Fibroblast of the aortic adventitia (primary cell): ENCODE data around the gene ENTPD7. TPM values are rescaled to one million over a fixed set of nuclear protein-coding genes. Genes with fewer than 3 reads are reported as not detected.

Experiments used
- DNase-seq: peaks from one replicate; pipeline ENCODE4 v3.0.0-alpha.2; 2010; ENCODE audit warnings: low read depth
- H3K4me3 ChIP-seq: 2 replicates; pipeline ENCODE4 v1.5.1; 2011; ENCODE audit warnings: low read depth, mild to moderate bottlenecking, control low read depth, low read length, moderate library complexity
- total RNA-seq: library from RNA; depleted of rRNA; stranded (reverse); fragments of >200 nt; gene quantifications from 2 replicates; pipeline ENCODE4 v1.2.3, GENCODE V29; 2012; ENCODE audit warnings: low replicate concordance
- TF ChIP-seq, protein P1 (sequence below): IDR thresholded peaks from 2 replicates; pipeline ENCODE4 v1.5.1; 2011; ENCODE audit warnings: mild to moderate bottlenecking, low read length, control low read depth, inconsistent platforms; ENCODE audit not compliant: insufficient read depth

Gene ENTPD7
- total RNA-seq, 1 donor = 11.4 TPM

DNA sequence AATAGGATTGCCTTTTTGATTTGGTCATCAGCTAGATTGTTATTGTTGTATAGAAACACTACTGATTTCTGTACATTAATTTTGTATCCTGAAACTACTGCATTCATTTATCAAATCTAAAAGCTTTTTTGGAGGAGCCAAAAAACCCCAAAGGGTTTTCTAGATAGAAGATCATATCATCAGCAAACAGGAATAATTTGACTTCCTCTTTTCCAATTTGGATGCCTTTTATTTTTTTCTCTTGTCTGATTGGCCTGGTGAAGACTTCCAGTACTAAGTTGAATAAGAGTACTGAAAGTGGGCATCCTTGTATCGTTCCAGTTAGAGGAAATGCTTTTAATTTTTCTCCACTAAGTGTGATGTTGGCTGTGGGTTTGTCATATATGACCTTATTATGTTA is 10.6 kb upstream of the ENTPD7 start:
- H3K4me3 ChIP-seq = no peak overlapping the region
- no peak for DNase-seq
- TF ChIP-seq, protein P1, sequence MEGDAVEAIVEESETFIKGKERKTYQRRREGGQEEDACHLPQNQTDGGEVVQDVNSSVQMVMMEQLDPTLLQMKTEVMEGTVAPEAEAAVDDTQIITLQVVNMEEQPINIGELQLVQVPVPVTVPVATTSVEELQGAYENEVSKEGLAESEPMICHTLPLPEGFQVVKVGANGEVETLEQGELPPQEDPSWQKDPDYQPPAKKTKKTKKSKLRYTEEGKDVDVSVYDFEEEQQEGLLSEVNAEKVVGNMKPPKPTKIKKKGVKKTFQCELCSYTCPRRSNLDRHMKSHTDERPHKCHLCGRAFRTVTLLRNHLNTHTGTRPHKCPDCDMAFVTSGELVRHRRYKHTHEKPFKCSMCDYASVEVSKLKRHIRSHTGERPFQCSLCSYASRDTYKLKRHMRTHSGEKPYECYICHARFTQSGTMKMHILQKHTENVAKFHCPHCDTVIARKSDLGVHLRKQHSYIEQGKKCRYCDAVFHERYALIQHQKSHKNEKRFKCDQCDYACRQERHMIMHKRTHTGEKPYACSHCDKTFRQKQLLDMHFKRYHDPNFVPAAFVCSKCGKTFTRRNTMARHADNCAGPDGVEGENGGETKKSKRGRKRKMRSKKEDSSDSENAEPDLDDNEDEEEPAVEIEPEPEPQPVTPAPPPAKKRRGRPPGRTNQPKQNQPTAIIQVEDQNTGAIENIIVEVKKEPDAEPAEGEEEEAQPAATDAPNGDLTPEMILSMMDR = no peak

DNA sequence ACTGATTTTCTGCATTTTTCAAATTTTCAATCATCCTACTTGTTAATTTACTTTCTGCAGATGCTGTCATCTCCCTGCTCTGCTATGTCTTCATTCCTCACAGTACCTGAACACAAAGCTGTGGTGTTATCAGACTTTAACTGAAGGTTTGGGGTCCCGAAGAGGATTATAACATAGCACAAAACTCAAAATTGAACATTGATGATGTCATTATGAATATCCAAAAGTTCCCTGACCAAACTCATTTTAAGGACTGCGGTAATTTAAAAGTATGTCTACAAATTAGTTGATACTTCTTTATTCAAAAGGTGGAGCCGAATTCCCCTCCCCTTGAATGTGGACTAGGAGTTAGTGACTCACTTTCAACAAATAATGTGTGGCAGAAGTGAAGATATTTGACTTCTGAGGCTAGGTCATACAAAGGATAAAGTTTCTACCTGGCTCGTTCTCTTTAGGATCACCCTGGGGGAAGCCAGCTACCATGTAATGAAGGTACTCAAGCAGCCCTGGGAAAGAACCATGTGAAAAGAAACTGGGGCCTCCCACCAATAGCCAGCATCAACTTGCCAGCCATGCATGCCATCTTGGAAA is 6.4 kb upstream of the ENTPD7 start:
- TF ChIP-seq, protein P1 = no peak
- no peak for DNase-seq
- no peak overlapping the region for H3K4me3 ChIP-seq

DNA sequence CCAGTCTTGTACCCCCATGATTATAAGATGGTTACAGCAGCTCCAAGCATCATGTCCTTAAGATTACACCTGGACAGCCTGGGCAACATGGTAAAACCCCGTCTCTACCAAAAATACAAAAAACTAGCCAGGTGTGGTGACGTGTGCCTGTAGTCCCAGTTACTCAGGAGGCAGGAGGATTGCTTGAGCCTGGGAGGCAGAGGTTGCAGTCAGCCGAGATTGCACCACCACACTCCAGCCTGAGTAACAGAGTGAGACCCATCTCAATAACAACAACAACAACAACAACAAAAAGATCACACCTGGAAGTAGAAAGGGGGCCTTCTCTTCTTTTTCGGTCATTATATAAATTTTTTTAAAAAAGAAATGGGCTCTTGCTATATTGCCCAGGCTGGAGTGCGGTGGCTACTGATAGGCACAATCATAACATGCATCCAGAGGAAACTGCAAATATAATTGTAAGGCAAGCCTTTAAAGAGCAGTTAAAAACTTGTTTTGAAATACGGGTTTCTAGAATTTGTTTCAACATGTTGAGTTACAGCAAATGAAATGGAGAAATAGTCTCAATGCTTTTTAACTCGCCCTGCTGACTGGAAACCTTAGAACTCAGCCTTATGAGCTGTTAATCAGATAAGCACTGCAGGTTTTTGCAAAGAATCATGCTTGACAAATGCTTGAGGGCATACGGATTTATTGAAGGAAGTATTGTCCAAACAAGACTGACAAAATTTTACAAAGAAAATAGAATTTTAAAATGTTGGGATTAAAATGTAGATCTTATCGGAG is 4.7 kb upstream of the ENTPD7 start:
- no peak overlapping the region for H3K4me3 ChIP-seq
- TF ChIP-seq, protein P1 = no peak
- no peak for DNase-seq

DNA sequence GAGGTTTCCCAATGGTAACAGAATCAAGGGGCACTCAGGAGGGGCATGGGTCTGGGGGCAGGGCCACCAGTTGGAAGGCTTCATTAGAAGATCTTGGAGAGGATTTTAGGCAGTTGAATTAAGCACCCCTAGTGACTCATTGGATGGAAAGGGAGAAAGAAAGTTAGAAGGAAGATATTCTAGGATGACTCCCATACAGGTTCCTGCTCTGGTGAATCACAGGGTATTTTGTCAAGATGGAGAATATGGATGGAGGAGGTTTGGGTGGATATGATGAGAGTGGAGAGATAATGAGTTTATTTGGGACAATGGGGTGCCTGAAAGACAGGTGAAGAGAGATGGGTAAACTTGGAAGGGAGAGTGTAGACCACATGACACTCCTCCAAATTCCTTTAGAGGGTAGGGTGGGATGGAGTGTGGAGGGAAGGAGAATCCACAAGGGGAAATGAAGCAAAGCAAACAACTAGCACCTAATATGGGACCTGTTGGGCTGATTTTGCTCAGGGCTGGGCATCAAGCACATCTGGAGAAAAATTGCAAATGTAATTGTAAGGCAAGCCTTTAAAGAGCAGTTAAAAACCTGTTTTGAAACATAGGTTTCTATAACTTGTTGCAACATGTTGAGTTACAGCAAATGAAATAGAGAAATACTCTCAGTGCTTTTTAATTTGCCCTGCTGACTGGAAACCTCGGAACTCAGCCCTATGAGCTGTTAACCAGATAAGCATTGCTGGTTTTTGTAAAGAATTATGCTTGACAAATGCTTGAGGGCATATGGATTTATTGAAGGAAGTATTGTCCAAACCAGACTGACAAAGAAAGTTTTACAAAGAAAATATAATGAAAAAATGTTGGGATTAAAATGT is 2.9 kb upstream of the ENTPD7 start:
- TF ChIP-seq, protein P1 = no peak

DNA sequence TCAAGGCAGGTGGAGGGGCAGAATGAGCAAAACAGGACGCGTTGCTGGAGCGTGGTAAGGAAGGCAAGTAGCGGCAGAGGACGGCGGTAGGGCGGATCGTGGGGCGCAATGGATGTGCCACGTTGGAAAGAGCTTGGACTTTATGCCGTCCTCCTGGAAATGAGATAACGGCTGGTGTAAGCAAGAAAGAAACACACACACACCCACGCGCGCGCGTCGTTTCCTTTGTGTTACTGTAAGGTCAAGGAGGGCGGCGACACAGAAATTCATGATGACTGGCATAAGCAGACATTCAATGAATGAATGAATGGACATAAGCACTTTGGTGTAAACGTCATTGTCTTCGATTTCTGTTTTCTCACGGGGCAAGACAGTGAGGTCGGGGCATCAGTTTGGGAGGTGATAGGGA is 683 bp upstream of the ENTPD7 start:
- DNase-seq = peak; percentile 47
- H3K4me3 ChIP-seq = peak overlapping the region; percentile 84
- TF ChIP-seq, protein P1 = no peak

More for the DNA sequence above, 2.9 kb upstream of the ENTPD7 start:
- no peak overlapping the region for H3K4me3 ChIP-seq
- DNase-seq = peak; percentile 31

DNA sequence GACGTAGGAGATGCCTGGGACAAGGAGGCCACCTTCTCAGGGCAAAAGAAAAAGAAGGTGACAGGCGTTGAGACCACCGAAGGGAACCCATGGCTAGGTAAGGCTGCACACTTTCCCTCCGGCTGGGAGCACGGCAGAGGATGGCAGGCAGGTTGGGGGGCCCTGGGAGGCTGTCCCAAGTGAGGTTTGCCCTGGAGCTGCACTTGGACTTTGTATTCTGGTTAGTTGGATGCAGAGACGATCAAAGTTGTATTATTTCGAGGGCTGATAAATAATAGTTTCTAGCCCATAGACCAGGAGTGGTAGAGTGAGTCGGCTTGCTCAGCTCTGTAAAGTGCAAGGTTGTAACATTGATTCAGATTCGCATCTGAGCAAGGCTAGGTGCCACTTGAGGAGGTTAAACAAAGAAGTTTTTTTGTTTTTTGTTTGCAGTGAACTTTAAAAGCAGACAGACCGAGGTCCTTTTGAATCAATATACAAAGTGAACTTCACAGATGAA is 608 bp downstream of the ENTPD7 start:
- TF ChIP-seq, protein P1 = no peak
- DNase-seq = no peak
- peak overlapping the region; percentile 84 for H3K4me3 ChIP-seq
